HG03196 (cell line): ENCODE results near the gene C6orf89.
"Not testable (repeated sequence)": the region's sequence is repeated elsewhere in the genome, so short reads cannot be mapped to it uniquely, and the experiment has no call there.

ENCODE experiments used
- ATAC-seq: cut with Tn5 transposase; IDR thresholded peaks from one replicate; pipeline ENCODE4 v1.9.1; 2021; ENCODE audit not compliant: unreplicated experiment

C6orf89 gene

DNA sequence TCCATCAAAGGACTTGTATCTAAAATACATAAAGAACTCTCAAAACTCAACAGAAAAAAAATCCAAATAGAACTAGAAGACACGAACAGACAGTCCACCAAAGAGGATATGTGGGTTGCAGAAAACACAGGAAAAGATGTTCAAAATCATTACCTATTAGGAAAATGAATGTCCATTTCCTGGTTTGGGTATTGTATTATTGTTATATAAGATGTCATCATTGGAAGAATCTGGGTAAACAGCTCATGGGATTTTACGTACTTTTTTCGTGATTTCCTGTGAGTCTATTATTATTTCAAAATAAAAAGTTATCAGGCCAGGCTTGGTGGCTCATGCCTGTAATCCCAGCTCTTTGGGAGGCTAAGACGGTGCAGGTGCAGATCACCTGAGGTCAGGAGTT, 59.5 kb downstream of the C6orf89 start:
- no peak for ATAC-seq

DNA sequence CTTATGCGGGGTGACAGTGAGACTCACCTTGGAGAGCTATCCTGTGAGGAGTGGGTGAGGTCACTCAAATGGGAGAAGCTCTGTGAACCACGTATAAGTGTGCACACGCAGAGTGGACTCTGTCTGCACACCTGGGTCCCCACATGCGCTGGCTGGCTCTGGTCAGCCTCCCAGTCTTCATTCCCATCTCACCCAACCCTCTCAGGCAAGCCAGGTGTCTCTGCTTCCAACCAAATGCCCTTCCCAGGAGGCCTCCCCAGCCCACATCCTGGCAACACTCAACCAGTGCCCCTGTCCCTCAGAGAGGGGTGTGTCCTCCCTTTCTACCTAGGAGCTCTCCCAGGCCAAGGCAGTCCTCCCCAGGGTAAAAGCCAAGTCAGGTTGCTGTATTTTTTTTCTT, 60.8 kb downstream of the C6orf89 start:
- no peak for ATAC-seq

DNA sequence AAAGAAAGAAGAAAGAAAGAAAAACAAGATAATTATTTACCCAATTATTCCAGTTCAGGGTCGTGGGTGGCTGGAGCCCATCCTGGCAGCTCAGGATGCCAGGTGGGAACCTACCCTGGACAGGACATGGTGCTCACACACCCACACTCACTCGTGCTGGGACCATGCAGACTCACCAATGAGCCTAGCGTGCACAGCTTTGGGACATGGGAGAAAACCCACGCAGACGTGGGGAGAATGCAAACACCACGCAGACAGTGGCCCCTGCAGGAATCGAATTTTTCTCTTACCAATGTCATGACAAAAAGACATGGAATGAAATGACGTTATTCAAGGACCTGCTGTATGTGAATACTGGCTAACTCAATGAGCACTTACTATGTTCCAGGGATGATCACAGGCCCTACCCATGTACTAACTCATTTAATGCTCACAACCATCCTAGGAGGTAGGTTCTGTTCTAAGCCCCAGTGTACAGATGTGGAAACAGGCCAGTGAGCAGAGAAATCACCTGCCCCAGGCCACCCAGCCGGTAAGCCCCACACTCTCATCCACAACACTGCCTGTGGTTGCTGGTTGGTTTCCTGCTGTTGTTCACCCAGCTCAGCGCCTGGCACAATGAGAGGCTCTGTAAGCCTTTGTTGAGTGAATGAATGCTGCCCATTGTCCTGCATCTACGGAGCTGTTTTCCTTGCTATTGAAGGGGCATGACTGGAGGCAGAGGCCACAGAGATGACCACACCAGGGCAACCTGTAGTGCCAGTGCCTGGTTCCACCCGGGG, 62.0 kb downstream of the C6orf89 start:
- ATAC-seq: no peak

DNA sequence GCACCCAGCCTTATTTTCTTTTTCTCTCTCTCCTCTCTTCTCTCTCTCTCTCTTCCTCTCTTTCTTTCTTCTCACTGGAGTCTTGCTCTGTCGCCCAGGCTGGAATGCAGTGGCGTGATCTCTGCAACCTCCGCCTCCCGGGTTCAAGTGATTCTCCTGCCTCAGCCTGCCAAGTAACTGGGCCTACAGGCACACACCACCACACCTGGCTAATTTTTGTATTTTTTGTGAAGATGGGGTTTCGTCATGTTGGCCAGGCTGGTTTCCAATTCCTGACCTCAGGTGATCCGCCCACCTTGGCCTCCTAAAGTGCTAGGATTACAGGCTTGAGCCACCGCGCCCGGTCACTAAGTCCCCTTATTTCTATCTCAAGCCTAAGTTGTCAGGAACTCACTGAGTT, 63.3 kb downstream of the C6orf89 start:
- ATAC-seq: not testable (repeated sequence)

DNA sequence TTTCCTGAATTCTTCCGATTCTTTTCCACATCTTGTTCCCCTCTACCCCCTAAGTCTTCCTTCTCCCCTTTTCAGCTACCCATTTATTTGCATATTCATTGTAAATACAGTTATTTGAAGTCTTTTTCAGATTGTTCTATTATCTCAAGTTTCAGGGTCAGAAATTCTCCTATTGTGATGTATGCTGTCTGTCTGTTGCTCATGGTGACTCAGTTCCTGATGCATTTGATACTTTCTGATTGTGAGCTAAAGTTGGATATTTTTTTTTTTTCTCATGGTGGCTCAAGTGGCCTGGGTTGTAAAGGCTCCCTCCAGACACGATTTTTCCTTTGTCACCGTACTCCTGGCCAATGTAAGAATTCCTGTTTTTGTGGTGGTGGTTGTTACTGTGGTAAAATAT, 63.9 kb downstream of the C6orf89 start:
- no peak for ATAC-seq

DNA sequence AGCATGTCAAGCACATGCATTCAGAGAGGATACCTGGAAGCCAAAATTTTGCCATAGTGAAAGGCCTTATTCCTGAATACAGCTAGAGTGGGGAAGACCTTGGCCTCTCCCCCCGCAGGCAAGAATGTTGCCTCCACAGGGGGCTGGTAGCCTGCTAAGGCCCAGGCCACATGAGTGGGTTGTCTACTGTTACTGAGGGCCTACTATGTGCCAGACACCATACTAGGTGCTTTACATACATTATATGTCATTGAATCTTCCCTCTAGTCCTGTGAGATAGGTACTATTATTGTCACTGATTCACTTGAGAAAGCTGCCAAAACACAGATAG, 68.1 kb downstream of the C6orf89 start:
- no peak for ATAC-seq

DNA sequence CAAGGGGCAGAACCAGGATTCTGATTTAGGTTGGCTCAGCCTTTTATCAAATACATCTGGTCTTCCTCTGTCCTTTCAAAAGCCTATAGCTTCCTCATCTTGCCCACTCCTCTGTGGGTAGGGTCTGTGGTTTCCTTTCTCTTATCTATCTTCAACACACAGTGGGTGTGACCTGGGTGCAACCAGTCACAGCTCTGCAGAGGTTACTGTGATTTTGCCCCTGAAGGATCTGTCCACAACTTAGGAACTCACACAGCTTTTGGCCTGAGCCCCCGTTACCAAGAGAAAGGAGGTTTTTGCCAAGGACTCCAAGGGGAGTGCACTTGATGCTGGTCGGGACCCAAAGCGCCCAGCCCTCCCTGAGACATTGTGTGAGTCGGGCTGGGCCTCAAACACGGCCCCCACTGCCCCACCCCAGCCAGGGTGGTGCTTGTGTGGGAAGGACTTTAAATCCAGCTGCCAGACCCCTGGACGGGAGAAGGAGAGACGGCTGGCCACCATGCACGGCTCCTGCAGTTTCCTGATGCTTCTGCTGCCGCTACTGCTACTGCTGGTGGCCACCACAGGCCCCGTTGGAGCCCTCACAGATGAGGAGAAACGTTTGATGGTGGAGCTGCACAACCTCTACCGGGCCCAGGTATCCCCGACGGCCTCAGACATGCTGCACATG, 68.6 kb downstream of the C6orf89 start, which contains the start of gene PI16:
PI16 (plus strand) TSS at position 477 of the 670 bp plus-strand sequence; CDS start at position 500, 23 bp downstream.
- no peak for ATAC-seq

DNA sequence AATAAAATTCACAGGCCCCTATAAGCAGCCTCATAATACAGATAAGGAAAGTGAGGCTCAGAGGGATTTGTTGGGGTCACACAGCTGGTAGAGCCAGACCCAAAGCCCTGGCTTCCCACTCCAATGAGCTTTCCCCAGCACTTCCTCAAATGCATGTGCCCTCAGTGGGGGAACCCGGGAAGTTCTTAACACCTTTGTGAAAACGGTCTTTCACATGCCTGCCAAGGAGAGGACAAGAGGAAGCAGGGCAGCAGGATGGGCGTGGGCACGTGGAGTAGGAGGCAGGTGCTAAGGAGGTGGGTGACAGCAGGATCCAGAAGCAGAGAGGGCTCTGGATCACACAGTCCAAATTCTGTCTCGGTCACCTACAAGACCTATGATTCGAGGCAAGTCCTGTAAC, 69.4 kb downstream of the C6orf89 start:
- no peak for ATAC-seq

DNA sequence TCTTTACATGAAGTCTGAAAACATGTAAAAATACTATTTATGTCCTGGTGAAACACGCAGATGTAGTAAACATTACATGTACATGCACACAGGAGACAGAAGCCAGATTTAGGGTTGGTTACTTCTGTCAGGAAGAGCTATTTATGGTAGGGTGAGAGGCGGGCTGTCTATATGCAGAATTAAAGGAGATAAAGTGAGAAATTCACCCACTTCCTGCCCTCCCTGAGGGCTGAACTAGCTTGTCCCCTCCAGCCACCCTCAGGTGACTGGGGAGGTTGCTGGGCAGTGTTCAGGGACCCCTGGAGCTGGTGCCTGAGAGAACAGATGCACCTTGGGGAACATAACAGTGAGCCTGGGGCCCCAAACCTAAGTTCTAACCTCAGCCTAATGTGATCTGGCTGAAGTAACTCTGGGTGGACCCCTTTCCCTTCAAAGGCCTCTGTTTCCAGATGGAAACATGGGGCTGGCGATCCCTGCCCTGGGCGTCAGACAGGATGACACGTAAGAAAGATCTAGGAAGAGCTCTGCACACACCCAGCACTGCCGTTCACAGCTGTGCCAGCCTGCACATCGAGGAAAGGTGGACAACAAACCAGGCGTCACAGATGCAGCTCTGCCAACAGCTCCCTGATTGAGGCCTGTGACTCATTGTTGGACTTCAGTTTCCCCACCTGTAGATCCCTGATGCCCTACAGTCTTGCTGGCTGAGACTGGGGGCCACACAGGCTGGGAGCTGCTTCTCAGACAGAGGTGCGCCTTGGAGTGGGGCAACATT, 70.1 kb downstream of the C6orf89 start:
- ATAC-seq: no peak

DNA sequence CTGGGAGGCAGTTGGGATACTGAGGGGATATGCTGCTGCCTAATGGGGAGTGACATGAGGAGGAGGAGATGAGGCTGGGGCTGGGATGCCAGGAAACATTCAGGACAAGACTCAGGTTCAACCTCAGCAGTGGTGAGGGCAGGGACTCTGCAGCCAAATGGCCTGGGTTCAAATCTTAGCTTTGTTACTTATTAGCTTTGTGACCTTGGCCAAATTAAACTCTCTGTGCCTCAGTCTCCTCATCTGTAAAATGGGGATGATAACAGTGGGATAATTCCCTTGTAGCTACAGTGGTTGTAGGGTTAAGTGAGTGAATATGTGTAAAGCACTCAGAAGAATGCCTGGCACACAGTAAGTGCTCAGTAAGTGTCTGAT, 70.7 kb downstream of the C6orf89 start:
- no peak for ATAC-seq

DNA sequence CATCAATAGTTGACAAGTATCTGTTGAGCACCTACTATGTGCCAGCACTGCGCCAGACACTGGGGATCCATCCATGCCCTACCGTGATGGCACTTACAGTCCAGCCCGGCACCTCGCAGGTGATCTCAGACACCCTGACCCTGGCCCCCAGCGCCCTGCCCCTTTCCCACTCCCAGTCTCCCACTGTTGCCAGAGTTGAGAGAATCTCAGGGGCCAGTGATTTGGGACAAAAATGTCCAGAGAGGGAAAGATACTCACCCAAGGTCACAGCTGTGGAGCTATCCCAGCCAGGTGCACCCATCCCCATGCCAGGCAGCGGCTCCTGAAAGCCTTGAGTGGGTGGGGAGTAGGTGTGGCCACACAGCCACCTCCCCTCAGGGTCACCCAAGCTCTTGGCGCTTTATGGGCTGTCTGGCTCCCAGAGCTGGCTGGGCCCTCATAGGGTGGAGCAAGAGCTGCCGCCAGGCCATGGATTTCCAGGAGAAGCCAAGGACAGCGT, 72.1 kb downstream of the C6orf89 start:
- ATAC-seq: no peak

DNA sequence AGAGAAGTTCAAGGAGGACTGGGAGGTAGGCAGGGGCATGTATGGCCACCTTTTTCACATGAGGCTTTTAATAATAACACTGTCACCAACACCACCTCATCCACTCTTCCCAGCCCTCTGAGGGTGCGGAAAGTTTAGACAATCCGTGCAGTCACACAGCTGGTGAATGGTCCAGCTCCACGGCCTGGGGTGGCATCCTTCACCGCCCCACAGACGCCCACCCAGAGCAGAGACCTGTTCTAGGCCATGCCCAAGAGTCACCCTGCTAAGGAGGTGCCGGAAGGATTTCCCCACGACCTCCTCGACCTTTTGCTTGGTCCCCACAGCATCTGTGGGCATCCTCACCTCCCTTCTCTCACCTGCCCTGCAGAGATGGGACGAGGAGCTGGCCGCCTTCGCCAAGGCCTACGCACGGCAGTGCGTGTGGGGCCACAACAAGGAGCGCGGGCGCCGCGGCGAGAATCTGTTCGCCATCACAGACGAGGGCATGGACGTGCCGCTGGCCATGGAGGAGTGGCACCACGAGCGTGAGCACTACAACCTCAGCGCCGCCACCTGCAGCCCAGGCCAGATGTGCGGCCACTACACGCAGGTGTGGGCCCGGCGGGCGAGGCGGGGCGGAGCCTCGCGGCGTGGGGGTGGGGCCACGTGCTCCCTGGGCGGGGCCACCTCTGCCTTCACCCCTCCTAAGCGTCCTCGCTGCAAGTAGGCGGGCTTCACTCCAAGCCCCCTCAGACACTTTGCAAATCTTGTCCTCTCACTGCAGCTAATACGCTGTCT, 73.2 kb downstream of the C6orf89 start:
- no peak for ATAC-seq

DNA sequence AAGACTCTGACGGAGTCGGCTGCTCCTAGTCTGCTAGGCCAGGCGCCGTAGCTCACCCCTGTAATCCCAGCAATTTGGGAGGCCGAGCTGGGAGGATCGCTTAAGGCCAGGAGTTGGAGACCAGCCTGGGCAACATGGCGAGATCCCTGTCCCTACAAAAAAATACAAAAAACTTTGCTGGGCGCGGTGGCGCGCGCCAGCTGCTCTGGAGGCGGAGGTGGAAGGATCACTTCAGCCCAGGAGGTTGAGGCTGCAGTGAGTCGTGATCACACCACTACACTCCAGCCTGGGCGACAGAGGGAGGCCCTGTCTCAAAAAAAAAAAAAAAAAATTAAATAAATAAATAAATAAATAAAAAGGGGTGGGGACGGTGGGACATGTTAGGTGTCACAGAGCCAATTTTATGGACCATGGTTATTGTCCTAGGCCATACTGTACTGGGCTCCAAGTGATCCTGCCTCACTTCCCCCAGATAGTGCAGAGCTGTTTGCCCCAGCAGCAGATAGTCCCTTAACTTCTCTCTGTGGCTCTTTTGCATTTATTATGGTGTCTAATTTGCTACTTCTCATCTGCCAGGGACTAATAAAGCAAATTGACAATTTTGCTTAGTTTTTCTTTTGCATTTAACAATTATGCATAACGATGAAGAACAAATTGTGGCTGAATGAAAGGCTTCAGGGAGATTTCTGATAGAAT, 74.0 kb downstream of the C6orf89 start:
- ATAC-seq: no peak

DNA sequence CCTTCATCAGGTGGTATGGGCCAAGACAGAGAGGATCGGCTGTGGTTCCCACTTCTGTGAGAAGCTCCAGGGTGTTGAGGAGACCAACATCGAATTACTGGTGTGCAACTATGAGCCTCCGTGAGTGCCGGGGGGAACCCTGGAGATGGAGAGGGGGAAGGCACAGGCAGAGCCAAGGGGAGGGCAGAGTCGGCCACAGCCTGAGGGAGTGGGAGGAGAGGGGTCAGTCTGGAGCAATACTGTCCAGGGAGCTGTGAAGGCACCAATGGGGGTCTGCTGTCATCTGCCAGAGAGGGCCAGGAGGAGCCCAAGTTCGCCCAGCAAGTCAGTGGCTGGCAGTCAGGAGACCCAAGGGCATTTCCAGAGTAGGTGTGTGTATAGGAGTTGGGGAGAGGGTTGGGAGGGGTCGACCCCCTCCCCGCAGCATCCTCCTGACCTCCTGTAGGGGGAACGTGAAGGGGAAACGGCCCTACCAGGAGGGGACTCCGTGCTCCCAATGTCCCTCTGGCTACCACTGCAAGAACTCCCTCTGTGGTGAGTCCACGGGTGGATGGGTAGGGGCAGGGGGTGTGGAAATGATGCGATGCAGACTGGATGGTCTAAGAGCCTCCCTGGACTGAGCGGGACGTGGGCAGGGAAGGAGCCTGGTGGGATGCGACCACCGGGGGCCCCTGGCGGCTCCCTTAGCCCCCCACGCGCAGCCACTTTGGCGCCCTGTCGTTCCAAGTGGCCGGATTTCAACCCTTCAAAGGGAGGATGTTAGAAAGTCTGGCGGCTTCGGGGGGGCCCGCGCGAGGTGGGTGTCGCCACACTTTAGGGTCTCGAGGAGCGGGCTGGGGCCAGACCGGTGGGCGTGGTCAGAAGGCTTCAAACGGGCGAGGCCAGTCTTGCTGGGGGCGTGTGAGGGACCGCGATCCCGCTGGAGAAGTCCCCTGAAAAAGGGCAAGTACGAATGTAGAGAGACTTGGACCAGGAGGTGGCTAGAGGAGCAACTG, 76.0 kb downstream of the C6orf89 start:
- no peak for ATAC-seq

DNA sequence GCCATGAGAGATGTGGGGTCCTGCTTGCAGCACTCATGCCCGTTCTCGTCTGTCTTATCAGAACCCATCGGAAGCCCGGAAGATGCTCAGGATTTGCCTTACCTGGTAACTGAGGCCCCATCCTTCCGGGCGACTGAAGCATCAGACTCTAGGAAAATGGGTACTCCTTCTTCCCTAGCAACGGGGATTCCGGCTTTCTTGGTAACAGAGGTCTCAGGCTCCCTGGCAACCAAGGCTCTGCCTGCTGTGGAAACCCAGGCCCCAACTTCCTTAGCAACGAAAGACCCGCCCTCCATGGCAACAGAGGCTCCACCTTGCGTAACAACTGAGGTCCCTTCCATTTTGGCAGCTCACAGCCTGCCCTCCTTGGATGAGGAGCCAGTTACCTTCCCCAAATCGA, 77.1 kb downstream of the C6orf89 start:
- no peak for ATAC-seq

DNA sequence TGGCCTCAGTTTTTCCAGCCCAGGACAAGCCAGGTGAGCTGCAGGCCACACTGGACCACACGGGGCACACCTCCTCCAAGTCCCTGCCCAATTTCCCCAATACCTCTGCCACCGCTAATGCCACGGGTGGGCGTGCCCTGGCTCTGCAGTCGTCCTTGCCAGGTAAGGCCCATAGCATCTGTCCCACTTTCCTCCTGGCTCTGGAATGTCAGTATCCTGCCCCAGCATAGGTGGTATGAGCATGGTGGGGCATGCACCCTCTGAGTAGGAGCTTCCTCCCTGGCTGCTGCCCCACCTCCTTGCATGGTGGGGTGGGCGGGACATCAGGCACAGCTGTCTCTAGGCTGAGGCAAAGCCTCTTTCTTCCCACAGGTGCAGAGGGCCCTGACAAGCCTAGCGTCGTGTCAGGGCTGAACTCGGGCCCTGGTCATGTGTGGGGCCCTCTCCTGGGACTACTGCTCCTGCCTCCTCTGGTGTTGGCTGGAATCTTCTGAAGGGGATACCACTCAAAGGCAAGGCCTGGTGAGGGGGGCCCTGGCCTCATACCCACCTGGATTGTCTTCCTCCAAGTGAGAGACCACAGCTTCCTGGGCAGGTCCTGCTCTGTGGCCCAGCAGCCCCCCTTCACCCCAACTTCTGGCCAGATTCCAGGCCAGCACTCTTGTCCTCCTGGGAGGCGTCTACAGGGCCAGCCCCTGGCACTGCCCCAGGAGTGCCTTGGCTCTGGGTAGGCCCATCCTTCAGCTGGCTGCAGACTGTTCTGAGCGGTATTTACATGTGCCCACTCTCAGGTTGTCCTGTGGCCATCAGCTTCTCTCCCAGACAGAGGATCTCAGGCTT, 77.9 kb downstream of the C6orf89 start:
- ATAC-seq: no peak

DNA sequence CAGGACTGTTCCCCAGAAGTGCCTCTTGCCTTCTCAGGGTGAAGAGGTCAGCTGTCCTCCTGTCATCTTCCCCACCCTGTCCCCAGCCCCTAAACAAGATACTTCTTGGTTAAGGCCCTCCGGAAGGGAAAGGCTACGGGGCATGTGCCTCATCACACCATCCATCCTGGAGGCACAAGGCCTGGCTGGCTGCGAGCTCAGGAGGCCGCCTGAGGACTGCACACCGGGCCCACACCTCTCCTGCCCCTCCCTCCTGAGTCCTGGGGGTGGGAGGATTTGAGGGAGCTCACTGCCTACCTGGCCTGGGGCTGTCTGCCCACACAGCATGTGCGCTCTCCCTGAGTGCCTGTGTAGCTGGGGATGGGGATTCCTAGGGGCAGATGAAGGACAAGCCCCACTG, 78.6 kb downstream of the C6orf89 start:
- ATAC-seq: no peak

DNA sequence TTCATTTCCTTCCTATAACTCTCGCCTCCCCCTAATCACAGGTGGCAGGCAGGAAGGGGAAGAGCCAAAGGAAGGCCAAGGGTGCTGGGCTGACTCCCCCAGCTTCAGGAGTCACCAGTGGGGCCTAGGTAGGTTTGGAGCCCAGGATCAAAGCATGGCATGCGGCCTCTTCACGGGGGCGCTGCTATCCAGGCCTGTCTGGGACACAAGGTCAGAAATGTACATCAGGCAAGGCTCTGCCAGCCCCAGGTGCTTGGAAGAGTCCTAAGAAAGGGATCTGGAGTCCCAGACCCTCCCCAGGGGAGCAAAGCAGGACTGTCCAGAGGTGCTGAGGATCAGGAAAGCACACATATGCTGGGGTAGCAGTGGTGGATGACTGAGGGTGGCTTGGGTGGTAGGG, 79.2 kb downstream of the C6orf89 start:
- ATAC-seq: no peak
